Transverse colon (tissue), 4 donors: Measurements from ENCODE around the gene GTF3C5. TPM values are rescaled to one million over a fixed set of nuclear protein-coding genes. Genes with fewer than 3 reads are reported as not detected.
"Not testable (repeated sequence)": the region's sequence is repeated elsewhere in the genome, so short reads cannot be mapped to it uniquely, and the experiment has no call there.

Source experiments
- DNase-seq: peaks from one replicate; pipeline ENCODE4 v3.0.0-alpha.2; 2019
- H3K27ac ChIP-seq, 4 donors: fragments of 200-600 bp; sonication (generic); 2 replicates each; pipeline ENCODE4 v1.5.1; 2016 to 2018; ENCODE audit warnings: inconsistent platforms in 4 of 4
- H3K27me3 ChIP-seq: fragments of 200-600 bp; sonication (generic); 2 replicates; pipeline ENCODE4 v1.5.1; 2017; ENCODE audit warnings: inconsistent platforms
- H3K36me3 ChIP-seq, 4 donors: fragments of 200-600 bp; sonication (generic); 2 replicates each; pipeline ENCODE4 v1.5.1; 2017 to 2019; ENCODE audit warnings: inconsistent platforms in 4 of 4
- H3K4me1 ChIP-seq, 4 donors: fragments of 200-600 bp; sonication (generic); 2 replicates each; pipeline ENCODE4 v1.5.1; 2017 to 2020; ENCODE audit warnings: inconsistent platforms in 4 of 4
- H3K4me3 ChIP-seq, 4 donors: fragments of 200-600 bp; sonication (generic); 1 replicate in 1 of 4; 2 replicates in 3 of 4; pipeline versions ENCODE4 v1.5.1 to v1.6.1; 2017 to 2019; ENCODE audit warnings: inconsistent platforms in 4 of 4
- H3K9me3 ChIP-seq, 2 donors: fragments of 200-600 bp; sonication (generic); 2 replicates each; pipeline ENCODE4 v1.5.1; 2017 to 2019; ENCODE audit warnings: inconsistent platforms in 2 of 2
- CTCF ChIP-seq, 5 experiments: fragments of 200-600 bp in 3 of 5; fragments of 450-650 bp in 2 of 5; sonication (generic) in 3 of 5; IDR thresholded peaks; 1 replicate in 2 of 5; 2 replicates in 3 of 5; pipeline ENCODE4 v1.5.1; 2016 to 2017; ENCODE audit warnings: antibody characterized with exemption in 5 of 5, inconsistent platforms in 3 of 5, mild to moderate bottlenecking in 2 of 5, moderate library complexity in 1 of 5
- EP300 ChIP-seq: sonication (generic); formaldehyde crosslinking; IDR thresholded peaks from one replicate; pipeline ENCODE4 v1.6.1; 2017; ENCODE audit warnings: antibody characterized with exemption, low read depth
- POLR2A ChIP-seq: fragments of 450-650 bp; IDR thresholded peaks from one replicate; pipeline ENCODE4 v1.6.1; 2016; ENCODE audit warnings: antibody characterized with exemption, mild to moderate bottlenecking, moderate library complexity
- POLR2AphosphoS5 ChIP-seq, 3 donors: sonication (generic); formaldehyde crosslinking; IDR thresholded peaks; one replicate each; pipeline ENCODE4 v1.6.1; 2016; ENCODE audit warnings: antibody characterized with exemption in 3 of 3
- WGBS, 2 donors: methylation state at CpG; one replicate each; pipeline ENCODE4 v1.1.5; 2018; ENCODE audit warnings: low coverage in 1 of 2; 5-methylcytosine and 5-hydroxymethylcytosine counted together
- in situ Hi-C, 4 donors: fragments of 200-750 bp; cut with MboI; loops; one replicate each; pipeline versions ENCODE4 v1.15.0 to v1.15.1; 2017; ENCODE audit warnings: low sequenced_read_pairs in 3 of 4, low pct_ligation_motif_present in 1 of 4, low pct_unique_long_range_greater_than_20kb in 1 of 4
- intact Hi-C: fragments of 100-400 bp; cut with DNase I; formaldehyde crosslinking; loops from one replicate; pipeline ENCODE4 v1.15.1; 2023; ENCODE audit warnings: low total_unique reads
- total RNA-seq, 4 donors: library from RNA; depleted of rRNA; stranded (reverse); fragments of >200 nt; gene quantifications; one replicate each; pipeline ENCODE4 v1.1.0, GENCODE V29; 2016

Gene GTF3C5
- total RNA-seq, 4 donors from 2014 or later: 44.5 to 56.9 (median 50.2) TPM

- Histone ChIP-seq H3K27ac (no peak overlapping the region), H3K27me3 (peaks cover 70% of the 10 kb centered on the region), H3K36me3 (no peaks in the 10 kb centered on the region), H3K4me3 (no peak overlapping the region), H3K4me1 (peaks cover 0 to 8% (median 1%) of the 10 kb centered on the region in 4 donors), H3K9me3 (no peaks in the 10 kb centered on the region)
- intact Hi-C loops: no loop called here
- DNase-seq: no peak
- no peak for TF ChIP-seq EP300
- no peak for TF ChIP-seq POLR2A
- TF ChIP-seq CTCF (IDR thresholded peaks at IDR 0.05): no peak
- no peak for TF ChIP-seq POLR2AphosphoS5 (IDR thresholded peaks at IDR 0.05)
- in situ Hi-C loops: no loop called here
- 41% methylated on average over 26 of the region's 26 CpGs; no CpG with 5 or more reads in 1 of the 2 donors for WGBS, 2 donors
Observed at GRCh38 chr9:132986640-132987620, 43.9 kb upstream of the GTF3C5 start.

- 40 to 79% methylated on average over 1 to 14 of the region's 14 CpGs for WGBS, 2 donors
- TF ChIP-seq POLR2A: no peak
- no peak for TF ChIP-seq CTCF (IDR thresholded peaks at IDR 0.05)
- TF ChIP-seq POLR2AphosphoS5 (IDR thresholded peaks at IDR 0.05): no peak
- no peak for TF ChIP-seq EP300
- Histone ChIP-seq H3K36me3 (no peaks in the 10 kb centered on the region), H3K27ac (no peak overlapping the region), H3K27me3 (peaks cover 75% of the 10 kb centered on the region), H3K9me3 (no peaks in the 10 kb centered on the region), H3K4me1 (no peaks in the 10 kb centered on the region), H3K4me3 (no peak overlapping the region)
- no peak for DNase-seq
- in situ Hi-C loops (no loop called here), intact Hi-C loops (no loop called here)
Observed at GRCh38 chr9:132988244-132989013, 42.4 kb upstream of the GTF3C5 start.

GRCh38 chr9:132989014-132989310 lies 41.8 kb upstream of the GTF3C5 start:
- H3K4me3 ChIP-seq: no peak overlapping the region
- intact Hi-C loops (no loop called here), in situ Hi-C loops (no loop called here)
- no peak for TF ChIP-seq POLR2AphosphoS5 (IDR thresholded peaks at IDR 0.05)
- TF ChIP-seq CTCF (IDR thresholded peaks at IDR 0.05): no peak
- no peak for TF ChIP-seq POLR2A
- peaks cover 80% of the 10 kb centered on the region for H3K27me3 ChIP-seq
- no peaks in the 10 kb centered on the region for H3K36me3 ChIP-seq
- no peak for DNase-seq
- WGBS, 2 donors: 88% methylated on average over 13 of the region's 13 CpGs; no CpG with 5 or more reads in 1 of the 2 donors
- no peaks in the 10 kb centered on the region for H3K9me3 ChIP-seq
- no peaks in the 10 kb centered on the region for H3K4me1 ChIP-seq
- H3K27ac ChIP-seq: no peak overlapping the region

- Histone ChIP-seq H3K36me3 (no peaks in the 10 kb centered on the region), H3K9me3 (no peaks in the 10 kb centered on the region), H3K27me3 (peaks cover 80% of the 10 kb centered on the region), H3K4me3 (no peak overlapping the region), H3K27ac (no peak overlapping the region), H3K4me1 (peaks cover 0 to 4% (median 0%) of the 10 kb centered on the region in 4 donors)
- 64 to 82% methylated on average over 6 to 23 of the region's 23 CpGs for WGBS, 2 donors
- no peak for DNase-seq
- intact Hi-C loops: no loop called here
- in situ Hi-C loops: no loop called here
- no peak for TF ChIP-seq POLR2A
- TF ChIP-seq EP300: no peak
- no peak for TF ChIP-seq CTCF (IDR thresholded peaks at IDR 0.05)
- no peak for TF ChIP-seq POLR2AphosphoS5 (IDR thresholded peaks at IDR 0.05)
Observed at GRCh38 chr9:132989414-132989996, 41.3 kb upstream of the GTF3C5 start.

- DNase-seq, H3K4me1 ChIP-seq, H3K4me3 ChIP-seq, H3K27ac ChIP-seq, H3K36me3 ChIP-seq, H3K9me3 ChIP-seq, intact Hi-C loops, in situ Hi-C loops: not testable (repeated sequence)
- peaks cover 80% of the 10 kb centered on the region for H3K27me3 ChIP-seq
- 33 to 73% methylated on average over 2 to 4 of the region's 4 CpGs for WGBS, 2 donors
Observed at GRCh38 chr9:132989998-132990557, 40.7 kb upstream of the GTF3C5 start.
